Mesenchymal stem cell (in vitro differentiated cells and primary cell): Measurements from ENCODE around the gene TMEM208.
A peak's percentile ranks its signal among the peaks of the same experiment; 100 is the strongest.

ENCODE experiments used
- DNase-seq: peaks from one replicate; pipeline ENCODE4 v3.0.0-alpha.2; 2013
- H2AFZ ChIP-seq: one replicate; pipeline ENCODE4 v1.6.1; 2013; ENCODE audit warnings: low read depth, mild to moderate bottlenecking, control low read depth, inconsistent platforms, low read length, moderate library complexity
- H2AK5ac ChIP-seq: 2 replicates; pipeline ENCODE4 v1.6.1; 2013; ENCODE audit warnings: low read length, moderate library complexity, mild to moderate bottlenecking, inconsistent platforms; ENCODE audit not compliant: severe bottlenecking
- H2BK120ac ChIP-seq: one replicate; pipeline ENCODE4 v1.6.1; 2013; ENCODE audit warnings: low read depth, mild to moderate bottlenecking, inconsistent platforms, low read length, moderate library complexity
- H2BK12ac ChIP-seq, 2 experiments: one replicate each; pipeline ENCODE4 v1.6.1; 2013; ENCODE audit warnings: inconsistent platforms in 2 of 2, low read length in 2 of 2, mild to moderate bottlenecking in 2 of 2, moderate library complexity in 2 of 2, control low read depth in 1 of 2
- H2BK15ac ChIP-seq: one replicate; pipeline ENCODE4 v1.6.1; 2013; ENCODE audit warnings: mild to moderate bottlenecking, low read depth, inconsistent platforms; ENCODE audit not compliant: poor library complexity, severe bottlenecking
- H2BK5ac ChIP-seq: 2 replicates; pipeline ENCODE4 v1.6.1; 2013; ENCODE audit warnings: low read depth, mild to moderate bottlenecking, low read length, control low read depth, inconsistent platforms; ENCODE audit not compliant: poor library complexity, severe bottlenecking
- H3K14ac ChIP-seq, 2 experiments: one replicate each; pipeline ENCODE4 v1.6.1; 2013; ENCODE audit warnings: inconsistent platforms in 2 of 2, low read length in 2 of 2, control low read depth in 1 of 2, mild to moderate bottlenecking in 1 of 2, moderate library complexity in 1 of 2
- H3K18ac ChIP-seq, 2 experiments: one replicate each; pipeline ENCODE4 v1.6.1; 2013; ENCODE audit warnings: inconsistent platforms in 2 of 2, low read length in 2 of 2, control low read depth in 1 of 2, low read depth in 1 of 2, mild to moderate bottlenecking in 1 of 2
- H3K23ac ChIP-seq, 2 experiments: one replicate each; pipeline ENCODE4 v1.6.1; 2013; ENCODE audit warnings: inconsistent platforms in 2 of 2, low read length in 2 of 2, mild to moderate bottlenecking in 2 of 2, moderate library complexity in 2 of 2, control low read depth in 1 of 2
- H3K27ac ChIP-seq: 2 replicates; pipeline ENCODE4 v1.5.1; 2013; ENCODE audit warnings: mild to moderate bottlenecking, moderate library complexity, low read length, control low read depth, inconsistent platforms; ENCODE audit not compliant: poor library complexity, severe bottlenecking
- H3K27me3 ChIP-seq, 2 experiments: 2 replicates each; pipeline versions ENCODE4 v1.6.1 to v1.7.0; 2013; ENCODE audit warnings: low read length in 2 of 2, mild to moderate bottlenecking in 2 of 2, moderate library complexity in 2 of 2, control low read depth in 1 of 2, inconsistent platforms in 1 of 2; ENCODE audit not compliant: control insufficient read depth in 1 of 2, insufficient read depth in 1 of 2
- H3K36me3 ChIP-seq, 2 experiments: 2 replicates each; pipeline versions ENCODE4 v1.6.1 to v1.7.0; 2013; ENCODE audit warnings: low read length in 2 of 2, control low read depth in 1 of 2, inconsistent platforms in 1 of 2, low read depth in 1 of 2, mild to moderate bottlenecking in 1 of 2; ENCODE audit not compliant: insufficient read depth in 2 of 2, control insufficient read depth in 1 of 2
- H3K4ac ChIP-seq, 2 experiments: one replicate each; pipeline ENCODE4 v1.6.1; 2013; ENCODE audit warnings: inconsistent platforms in 2 of 2, low read length in 2 of 2, mild to moderate bottlenecking in 2 of 2, moderate library complexity in 2 of 2, control low read depth in 1 of 2, low read depth in 1 of 2
- H3K4me1 ChIP-seq: 2 replicates; pipeline ENCODE4 v1.6.1; 2013; ENCODE audit warnings: low read depth, low read length, control low read depth; ENCODE audit not compliant: control insufficient read depth, insufficient read depth
- H3K4me2 ChIP-seq: 2 replicates; pipeline ENCODE4 v1.6.1; 2013; ENCODE audit warnings: low read length, mild to moderate bottlenecking, inconsistent platforms; ENCODE audit not compliant: poor library complexity, severe bottlenecking
- H3K4me3 ChIP-seq, 2 experiments: 2 replicates each; pipeline versions ENCODE4 v1.5.1 to v1.7.0; 2013; ENCODE audit warnings: low read length in 2 of 2, mild to moderate bottlenecking in 2 of 2, control low read depth in 1 of 2, low read depth in 1 of 2; ENCODE audit not compliant: insufficient read depth in 1 of 2
- H3K79me1 ChIP-seq: replicated peaks from 2 replicates; pipeline ENCODE4 v1.6.1; 2013; ENCODE audit warnings: mild to moderate bottlenecking, control low read depth, low read length, inconsistent platforms; ENCODE audit not compliant: poor library complexity, severe bottlenecking
- H3K9ac ChIP-seq: 2 replicates; pipeline ENCODE4 v1.7.0; 2013; ENCODE audit warnings: mild to moderate bottlenecking, low read length, moderate library complexity
- H3K9me3 ChIP-seq: 2 replicates; pipeline ENCODE4 v1.7.0; 2013; ENCODE audit warnings: mild to moderate bottlenecking, low read length; ENCODE audit not compliant: control insufficient read depth
- H4K8ac ChIP-seq: one replicate; pipeline ENCODE4 v1.6.1; 2013; ENCODE audit warnings: inconsistent platforms, mild to moderate bottlenecking, low read length, moderate library complexity
- H4K91ac ChIP-seq: one replicate; pipeline ENCODE4 v1.6.1; 2013; ENCODE audit warnings: mild to moderate bottlenecking, low read length, inconsistent platforms
- WGBS: methylation state at CpG from one replicate; pipeline ENCODE4 v1.1.7; 2013; ENCODE audit warnings: mixed read lengths; 5-methylcytosine and 5-hydroxymethylcytosine counted together

Gene TMEM208

GRCh38 chr16:67248401-67249177, 21.7 kb downstream of the TMEM208 start, which contains the start of gene SLC9A5:
SLC9A5 (plus strand) TSS chr16:67248979; CDS start chr16:67249015, 36 bp downstream.
- Histone ChIP-seq H4K8ac (peak within 1 kb of the TSS; percentile 92), H3K18ac (peak within 1 kb of the TSS; percentile 88 to 94), H2AFZ (peak within 1 kb of the TSS; percentile 84), H2AK5ac (peak within 1 kb of the TSS; percentile 24), H3K4me3 (peak within 1 kb of the TSS; percentile 69 to 87), H3K4ac (peak within 1 kb of the TSS; percentile 9 to 37), H3K23ac (peak within 1 kb of the TSS in 1 of 2 experiments; percentile 78), H3K27me3 (peaks cover 0 to 9% of the 10 kb centered on the region in 2 experiments), H3K14ac (peak within 1 kb of the TSS in 1 of 2 experiments; percentile 69), H2BK15ac (peak within 1 kb of the TSS; percentile 94), H3K9ac (peak within 1 kb of the TSS; percentile 86), H3K4me2 (peak within 1 kb of the TSS; percentile 96), H2BK5ac (no peak within 1 kb of the TSS), H3K79me1 (peaks cover 4% of the 10 kb centered on the region), H3K9me3 (no peaks in the 10 kb centered on the region), H2BK12ac (peak within 1 kb of the TSS in 1 of 2 experiments; percentile 81), H4K91ac (peak within 1 kb of the TSS; percentile 92), H3K36me3 (peaks cover 8 to 13% of the 10 kb centered on the region in 2 experiments), H3K4me1 (peaks cover 46% of the 10 kb centered on the region), H3K27ac (no peak within 1 kb of the TSS), H2BK120ac (peak within 1 kb of the TSS; percentile 95)
- WGBS: under 1% methylated on average over 73 of the region's 75 CpGs
- peak; percentile 41 for DNase-seq

GRCh38 chr16:67249178-67250044, 22.5 kb downstream of the TMEM208 start:
- peak overlapping the region; percentile 69 to 87 for H3K4me3 ChIP-seq

GRCh38 chr16:67250045-67250327, 23.1 kb downstream of the TMEM208 start:
- no peak overlapping the region for H2BK12ac ChIP-seq
- peaks cover 0 to 9% of the 10 kb centered on the region in 2 experiments for H3K27me3 ChIP-seq
- no peak overlapping the region for H2AK5ac ChIP-seq
- no peaks in the 10 kb centered on the region for H3K9me3 ChIP-seq
- H2AFZ ChIP-seq: no peak overlapping the region
- H3K79me1 ChIP-seq: peaks cover 2% of the 10 kb centered on the region
- H4K91ac ChIP-seq: no peak overlapping the region
- DNase-seq: no peak
- WGBS: 97% methylated on average over 3 of the region's 4 CpGs
- H3K4me1 ChIP-seq: peaks cover 34% of the 10 kb centered on the region
- H3K23ac ChIP-seq: peak overlapping the region in 1 of 2 experiments; percentile 78
- no peak overlapping the region for H3K14ac ChIP-seq
- no peak overlapping the region for H3K27ac ChIP-seq
- H3K9ac ChIP-seq: peak overlapping the region; percentile 86
- no peak overlapping the region for H3K4me2 ChIP-seq
- peak overlapping the region in 1 of 2 experiments; percentile 87 for H3K4me3 ChIP-seq
- no peak overlapping the region for H3K18ac ChIP-seq
- H2BK15ac ChIP-seq: no peak overlapping the region
- no peak overlapping the region for H2BK5ac ChIP-seq
- peak overlapping the region; percentile 73 for H4K8ac ChIP-seq
- peak overlapping the region in 1 of 2 experiments; percentile 37 for H3K4ac ChIP-seq
- peaks cover 8 to 24% of the 10 kb centered on the region in 2 experiments for H3K36me3 ChIP-seq
- H2BK120ac ChIP-seq: no peak overlapping the region

More at GRCh38 chr16:67249178-67250044, 22.5 kb downstream of the TMEM208 start:
- Histone ChIP-seq H3K27me3 (peaks cover 0 to 9% of the 10 kb centered on the region in 2 experiments), H3K9me3 (no peaks in the 10 kb centered on the region), H3K4me2 (peak overlapping the region; percentile 96), H3K14ac (peak overlapping the region in 1 of 2 experiments; percentile 56), H3K4me1 (peaks cover 40% of the 10 kb centered on the region), H3K23ac (peak overlapping the region in 1 of 2 experiments; percentile 78), H2BK120ac (peak overlapping the region; percentile 95), H3K4ac (peak overlapping the region in 1 of 2 experiments; percentile 37), H2BK12ac (peak overlapping the region in 1 of 2 experiments; percentile 45), H4K8ac (peak overlapping the region; percentile 92), H2BK5ac (no peak overlapping the region), H2BK15ac (peak overlapping the region; percentile 74), H3K27ac (no peak overlapping the region), H3K79me1 (peaks cover 2% of the 10 kb centered on the region), H3K36me3 (peaks cover 8 to 19% of the 10 kb centered on the region in 2 experiments), H3K9ac (peak overlapping the region; percentile 86), H3K18ac (peak overlapping the region; percentile 88 to 94), H2AK5ac (peak overlapping the region; percentile 24), H4K91ac (peak overlapping the region; percentile 62), H2AFZ (peak overlapping the region; percentile 70)
- 16% methylated on average over 21 of the region's 22 CpGs for WGBS
- peak; percentile 34 for DNase-seq
